Fibroblast of the conjunctiva (primary cell): ENCODE results near the gene MEG3.

Source experiments
- DNase-seq: peaks from one replicate; pipeline ENCODE4 v3.0.0-alpha.2; 2010; ENCODE audit warnings: low read depth

The MEG3 gene

DNA sequence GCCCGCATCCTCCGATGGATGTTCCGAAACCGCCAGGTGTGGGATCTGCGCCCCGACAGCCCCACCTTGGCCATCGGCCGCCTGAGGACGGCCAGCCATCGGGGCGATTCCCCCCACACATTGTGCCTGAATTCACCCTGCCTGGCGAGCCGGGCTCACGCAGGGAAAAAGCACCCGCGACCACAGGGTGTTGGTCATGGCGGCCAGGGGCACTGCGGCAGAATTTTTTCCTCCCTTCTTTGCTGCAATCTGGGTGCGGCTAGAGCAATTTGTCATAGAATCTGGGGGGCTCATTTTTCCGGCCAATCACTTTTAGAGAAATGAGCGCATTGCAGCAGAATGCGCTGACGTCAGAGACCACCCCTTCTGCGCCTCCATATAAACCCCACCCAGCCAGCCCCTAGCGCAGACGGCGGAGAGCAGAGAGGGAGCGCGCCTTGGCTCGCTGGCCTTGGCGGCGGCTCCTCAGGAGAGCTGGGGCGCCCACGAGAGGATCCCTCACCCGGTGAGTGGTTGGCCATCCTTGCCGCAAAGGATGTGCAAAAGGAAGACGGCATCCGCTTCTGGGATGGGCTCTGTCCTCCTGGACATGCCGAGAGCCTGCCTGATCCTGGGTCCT is at the start of gene MEG3:
Gene MEG3, plus strand, starts transcription at position 406 of the 619 bp plus-strand sequence.
- peak; percentile 84 for DNase-seq

DNA sequence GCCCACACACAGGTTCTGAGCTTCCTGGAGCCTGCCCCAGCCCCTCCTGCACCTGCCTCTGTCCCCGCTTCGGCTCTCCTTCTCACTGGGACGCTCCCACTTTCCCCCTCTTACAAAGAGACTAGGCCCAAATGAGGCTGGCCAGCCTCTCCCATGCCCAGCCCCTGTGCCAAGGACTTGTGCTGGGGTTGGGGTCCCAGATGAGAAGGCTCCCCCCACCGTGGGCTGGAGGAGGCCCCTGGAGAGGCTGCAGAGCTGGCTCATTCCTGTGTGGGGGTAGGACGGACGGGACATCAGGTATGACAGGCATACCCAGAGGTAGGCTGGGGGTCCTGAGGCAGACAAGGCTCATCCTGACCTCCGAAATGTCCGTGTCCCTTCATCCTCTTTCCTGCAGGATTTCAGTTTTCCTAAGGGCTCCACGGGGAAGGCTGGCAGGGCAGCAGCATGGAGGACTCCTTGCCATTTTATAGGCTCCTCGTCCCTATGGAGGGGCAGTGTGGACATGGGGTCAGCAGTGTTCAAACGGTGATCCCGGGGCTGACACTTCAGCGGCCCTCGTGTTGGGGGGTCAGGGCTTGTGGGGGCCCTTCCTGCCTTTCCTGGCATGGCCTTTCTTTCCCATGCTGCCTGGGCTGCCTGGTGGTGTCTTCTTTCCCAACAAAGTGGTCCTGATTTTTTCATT is 49.1 kb upstream of the MEG3 start:
- DNase-seq: no peak

DNA sequence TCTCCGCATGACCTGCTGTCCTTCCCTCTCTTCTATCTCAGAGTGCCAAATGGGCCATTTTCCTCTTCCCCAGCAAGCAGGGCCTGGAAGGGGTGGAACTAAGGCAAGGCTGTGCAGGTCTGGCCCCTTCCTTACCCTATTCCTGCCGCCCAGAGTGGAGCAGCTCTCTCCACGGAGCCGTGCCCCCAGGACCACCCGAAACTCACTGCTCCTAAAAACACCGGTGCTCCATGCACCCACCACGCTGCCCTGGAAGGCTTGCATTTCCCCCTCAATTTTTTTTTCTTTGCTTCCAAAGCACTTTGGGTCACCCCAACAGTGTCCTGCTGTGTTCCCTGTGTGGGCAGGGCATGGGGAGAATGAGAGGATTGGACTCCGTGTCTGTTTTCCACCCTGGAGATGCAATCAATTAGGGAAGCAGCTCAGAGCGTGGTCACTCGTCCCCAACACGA is 48.5 kb upstream of the MEG3 start:
- DNase-seq: no peak

DNA sequence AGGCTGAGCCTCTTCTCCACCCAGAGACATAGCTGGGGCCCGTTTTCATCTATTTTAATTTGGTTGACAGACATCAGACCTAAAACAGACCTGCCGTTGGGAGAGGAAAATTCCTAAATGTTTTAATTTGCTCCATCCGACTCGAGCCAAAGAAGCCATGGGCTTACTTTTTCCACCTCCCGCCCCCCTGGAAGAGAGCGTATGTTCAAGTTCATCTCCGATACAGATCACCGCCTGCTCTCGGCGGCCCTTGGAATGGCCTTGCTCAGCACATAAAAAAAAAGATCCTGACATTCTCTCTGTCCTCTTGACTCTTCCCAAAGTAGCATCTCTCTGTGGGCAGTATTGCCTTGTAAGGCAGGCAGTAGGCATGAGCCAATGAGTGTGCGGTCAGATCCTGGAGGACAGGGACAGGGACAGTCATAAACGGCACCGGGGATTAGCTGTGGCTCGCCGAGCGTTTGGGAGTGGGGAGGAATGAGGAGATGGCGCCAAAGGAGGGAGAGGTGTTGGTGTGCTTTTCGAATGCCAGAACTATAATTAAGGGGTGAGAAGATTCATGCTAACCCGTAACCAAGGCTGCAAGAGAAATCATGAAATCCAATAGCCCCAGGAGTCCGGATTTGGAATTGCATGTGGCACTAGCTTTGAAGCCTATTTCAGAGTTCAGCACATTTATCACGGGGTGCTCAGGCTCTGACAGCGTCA is 47.9 kb upstream of the MEG3 start:
- no peak for DNase-seq

DNA sequence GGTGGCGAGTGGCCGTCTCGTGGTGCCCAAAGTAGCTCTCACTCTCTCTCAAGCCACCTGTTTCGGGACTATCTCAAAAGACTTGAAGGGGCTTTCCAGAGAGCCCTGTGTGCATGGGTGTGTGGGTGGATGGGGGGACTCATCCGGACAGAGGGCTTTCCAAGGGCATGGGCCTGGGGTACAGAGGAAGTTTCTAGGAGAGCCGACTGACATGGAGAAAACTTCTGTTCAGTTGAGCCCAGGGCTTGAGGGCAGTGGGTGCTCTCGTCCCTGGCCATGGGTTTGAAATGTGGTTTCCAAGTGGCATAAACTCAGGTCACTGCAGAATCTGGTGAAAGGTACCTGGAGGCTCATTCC is 47.4 kb upstream of the MEG3 start:
- no peak for DNase-seq

DNA sequence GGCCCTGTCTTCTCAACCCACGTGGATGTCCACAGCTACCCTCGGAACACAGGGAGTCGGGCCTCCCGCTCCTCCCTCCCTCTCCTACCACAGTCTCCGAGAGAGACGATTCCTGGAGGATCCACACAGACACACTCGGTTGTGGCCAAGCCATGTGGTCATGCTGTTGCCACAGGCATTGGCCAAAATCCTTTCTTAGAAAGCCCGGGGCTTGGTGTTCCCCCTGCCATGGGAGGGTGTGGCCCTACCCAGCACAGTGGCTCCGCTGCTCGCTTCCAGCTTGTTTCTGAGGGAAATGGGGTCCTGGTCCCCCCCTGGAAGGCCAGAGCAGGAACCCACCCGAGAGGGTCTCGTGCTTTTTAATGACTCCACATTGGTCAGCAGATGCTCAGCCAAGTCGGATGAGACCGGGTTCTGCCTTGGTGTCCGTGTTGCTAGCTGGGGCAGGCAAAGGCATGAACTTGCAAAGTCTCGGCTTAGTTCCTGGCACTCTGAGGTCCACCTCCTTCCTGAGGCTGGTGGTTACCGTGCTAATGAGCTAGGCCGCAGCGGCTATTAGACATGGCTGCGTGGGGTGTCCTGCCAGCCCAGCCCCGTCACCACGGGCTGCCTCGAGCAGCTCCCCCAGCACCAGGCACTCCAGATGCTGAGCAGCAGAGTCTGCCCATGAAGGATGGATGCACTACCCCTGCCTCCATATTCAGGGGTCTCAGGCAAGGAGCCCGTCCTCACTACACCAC is 46.8 kb upstream of the MEG3 start:
- no peak for DNase-seq

DNA sequence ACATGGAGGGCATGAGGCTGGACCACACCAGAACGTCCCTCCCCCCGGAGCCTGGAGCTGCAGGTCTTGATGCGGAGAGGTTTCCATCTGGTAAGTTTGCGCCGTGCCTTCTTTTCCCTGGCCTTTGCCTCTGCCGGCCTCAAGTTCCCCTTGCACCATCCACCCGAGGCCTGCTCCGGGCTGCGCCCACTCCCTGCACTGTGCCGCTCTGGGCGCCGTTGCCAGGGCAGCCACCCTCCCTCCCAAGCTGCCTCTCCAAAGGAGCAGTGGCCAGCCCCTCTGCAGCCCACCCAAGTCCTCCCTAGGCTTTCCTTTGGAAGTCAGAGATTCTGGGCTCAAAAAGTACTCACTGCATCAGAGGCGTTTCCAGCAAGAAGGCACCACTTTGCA is 46.2 kb upstream of the MEG3 start:
- DNase-seq: no peak

DNA sequence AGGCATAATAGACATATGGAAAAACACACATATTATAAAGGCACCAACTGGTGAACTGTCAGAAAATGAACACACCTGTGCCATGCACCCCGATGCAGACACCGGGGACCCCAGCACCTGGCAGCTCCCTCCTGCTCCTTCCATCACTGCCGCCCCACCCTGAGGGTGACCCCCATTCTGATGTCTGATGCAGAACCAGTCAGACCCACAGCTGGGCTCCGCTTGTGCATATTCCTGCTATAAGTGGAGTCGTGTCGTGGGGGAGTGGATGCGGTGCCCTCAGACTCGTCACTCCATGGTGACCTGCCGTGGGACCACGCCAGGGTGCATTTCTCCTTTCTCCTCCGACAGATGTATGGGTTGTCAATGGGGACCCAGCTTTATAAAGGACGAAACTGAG is 45.7 kb upstream of the MEG3 start:
- no peak for DNase-seq

DNA sequence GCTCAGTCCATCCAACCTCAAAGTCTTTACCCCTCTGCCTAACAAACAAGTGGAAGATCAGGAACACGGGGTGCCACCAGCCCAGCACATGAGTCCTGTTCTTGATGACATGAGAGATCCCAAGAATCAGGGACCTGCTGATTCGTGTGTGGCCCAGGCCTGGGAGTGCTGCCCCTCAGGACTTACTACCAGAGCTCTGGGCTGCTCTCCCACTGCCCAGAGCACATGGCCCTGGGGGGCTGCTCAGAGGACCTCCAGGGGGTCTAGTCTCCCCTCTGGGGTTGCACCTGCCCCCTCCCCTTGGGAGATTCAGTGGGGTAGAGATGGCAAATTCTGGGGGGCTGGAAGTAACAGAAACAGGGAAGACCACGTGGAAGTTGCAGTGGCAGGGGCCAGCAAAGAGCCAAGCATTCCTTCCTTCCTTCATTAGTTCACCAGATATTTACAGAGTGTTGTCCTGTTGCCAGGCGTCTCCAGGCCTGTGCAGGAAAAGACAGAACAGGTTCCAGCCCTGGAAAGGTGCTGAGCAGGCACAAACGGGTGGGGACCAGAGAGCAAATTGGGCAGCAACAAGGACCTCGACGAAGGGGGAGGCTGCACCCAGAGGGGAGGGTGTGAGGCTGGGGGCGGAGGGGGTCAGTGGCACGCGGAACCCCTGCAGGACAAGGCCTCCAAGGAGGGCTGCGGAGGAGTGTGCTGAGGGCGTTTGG is 45.1 kb upstream of the MEG3 start:
- DNase-seq: no peak

DNA sequence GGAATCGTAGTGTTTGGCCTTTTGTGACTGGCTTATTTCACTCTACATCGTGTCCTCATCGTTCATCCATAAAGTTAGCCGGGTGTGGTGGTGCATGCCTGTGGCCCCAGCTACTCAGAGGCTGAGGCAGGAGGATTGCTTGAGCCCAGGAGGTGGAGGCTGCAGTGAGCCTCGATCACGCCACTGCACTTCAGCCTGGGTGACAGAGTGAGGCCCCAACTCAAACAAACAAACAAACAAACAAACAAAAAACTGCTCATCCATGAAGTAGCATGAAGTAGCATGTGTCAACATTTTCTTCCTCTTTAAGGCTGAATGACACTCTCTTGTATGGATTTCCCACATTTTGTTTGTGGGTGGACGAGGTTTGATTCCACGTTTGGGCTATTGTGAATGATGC is 44.0 kb upstream of the MEG3 start:
- no peak for DNase-seq

DNA sequence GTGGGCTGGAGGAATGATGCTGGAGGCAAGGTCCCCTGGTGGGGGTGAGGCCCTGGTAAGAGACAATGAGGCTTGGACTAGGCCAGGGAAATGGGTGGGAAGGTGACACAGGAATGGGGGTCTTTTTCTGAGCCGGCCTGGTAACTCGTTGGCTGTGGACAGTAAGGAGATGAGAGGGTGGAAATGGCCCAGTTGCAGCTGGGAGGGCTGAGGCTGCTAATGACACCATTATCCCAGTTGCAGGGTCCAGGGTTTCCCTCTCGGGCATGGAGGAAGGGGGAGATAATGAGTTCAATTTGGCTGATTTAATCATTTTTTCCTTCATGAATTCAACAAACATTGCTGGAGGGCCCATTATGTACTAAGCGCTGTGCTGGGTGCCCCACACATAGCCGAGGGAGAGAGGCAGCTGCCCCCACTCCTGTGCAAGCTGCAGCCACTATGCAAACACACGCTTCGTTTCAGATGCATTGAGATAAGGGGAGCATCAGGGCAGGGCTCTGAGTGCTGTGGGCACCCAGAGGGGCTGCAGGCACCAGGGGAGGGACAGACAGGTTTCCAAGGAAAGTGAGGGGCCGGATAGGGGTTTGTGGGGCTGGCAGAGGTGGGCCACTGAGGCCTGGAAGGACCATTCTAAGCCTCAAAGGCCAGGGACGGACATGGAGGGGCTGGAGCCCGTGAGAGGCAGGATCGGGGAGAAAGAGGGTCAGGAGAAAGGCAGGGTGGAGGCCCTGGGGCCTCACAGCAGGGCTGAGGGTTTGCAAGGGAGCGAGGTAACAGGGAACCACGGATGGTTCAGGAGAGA is 43.2 kb upstream of the MEG3 start:
- DNase-seq: no peak

DNA sequence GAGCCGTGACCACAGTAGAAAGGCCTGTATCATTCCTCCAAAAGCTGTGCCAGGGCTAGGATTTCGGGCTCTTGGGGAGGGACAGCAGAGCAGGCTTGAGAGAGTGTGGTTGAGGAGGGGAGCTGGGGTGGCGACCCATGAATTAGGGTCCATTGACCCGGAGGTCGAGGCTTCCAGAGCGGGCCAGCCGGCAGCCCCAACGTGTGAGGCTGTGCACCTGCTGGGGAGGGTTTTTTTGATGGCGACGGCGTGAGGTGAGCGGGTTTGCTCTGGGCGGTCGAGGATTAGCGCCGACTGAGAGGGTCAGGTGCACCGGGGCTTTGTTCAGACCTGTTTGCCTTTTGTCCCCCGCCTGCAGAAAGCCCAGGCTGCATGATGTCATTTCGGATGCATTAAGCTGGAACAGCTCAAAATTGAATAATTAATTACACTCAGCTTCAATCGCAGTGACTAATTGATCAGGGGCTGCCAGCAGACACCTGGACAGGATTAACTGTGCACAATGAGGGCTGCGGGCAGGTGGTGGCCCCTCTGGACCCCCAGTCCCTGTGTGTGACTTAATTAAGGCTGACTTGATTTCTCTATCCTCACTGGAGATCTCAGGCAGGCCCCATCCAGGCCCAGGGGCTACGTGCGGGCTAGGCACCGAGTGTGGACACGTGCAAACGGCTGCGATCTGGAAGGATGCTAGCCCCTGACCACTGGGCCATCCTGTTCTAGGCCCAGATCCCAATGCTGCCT is 42.1 kb upstream of the MEG3 start:
- no peak for DNase-seq

DNA sequence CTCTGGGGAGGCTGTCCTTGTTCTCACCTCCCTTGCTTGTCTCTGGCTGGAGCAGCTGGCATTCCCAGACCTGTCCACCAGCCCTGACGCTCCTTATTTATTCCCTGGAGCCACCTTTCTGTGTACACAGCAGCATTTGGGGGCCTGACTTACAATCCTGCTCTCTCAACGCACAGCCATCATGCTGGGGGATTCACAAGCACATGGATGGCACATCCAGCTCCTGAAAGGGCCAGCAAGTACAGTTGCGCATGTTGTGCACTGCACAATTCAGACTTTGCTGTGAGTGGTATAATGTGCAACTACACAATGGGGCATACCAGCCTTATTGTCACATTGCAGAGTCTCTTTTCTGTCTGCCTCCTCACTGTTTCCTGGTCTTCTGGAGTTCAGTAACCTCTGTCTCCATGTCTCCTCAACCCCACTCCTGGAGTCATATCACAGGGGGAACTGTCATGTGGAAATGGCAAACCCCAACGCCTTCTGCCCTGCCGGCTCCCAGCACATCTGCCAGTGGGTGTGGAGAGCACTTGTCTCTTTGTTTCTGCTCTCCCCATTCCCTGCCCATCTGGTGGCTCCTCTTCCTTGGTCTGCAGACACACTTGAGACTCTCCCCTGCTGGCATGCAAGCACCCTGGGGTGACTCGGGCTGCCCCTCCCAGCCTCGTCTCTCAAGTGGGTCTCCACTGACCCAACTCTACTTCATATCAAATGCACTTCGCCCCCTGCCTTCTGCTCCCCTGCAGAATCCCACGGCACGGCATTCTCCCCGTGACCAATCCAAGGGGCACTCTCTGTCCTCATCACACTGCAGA is 41.2 kb upstream of the MEG3 start:
- DNase-seq: no peak

DNA sequence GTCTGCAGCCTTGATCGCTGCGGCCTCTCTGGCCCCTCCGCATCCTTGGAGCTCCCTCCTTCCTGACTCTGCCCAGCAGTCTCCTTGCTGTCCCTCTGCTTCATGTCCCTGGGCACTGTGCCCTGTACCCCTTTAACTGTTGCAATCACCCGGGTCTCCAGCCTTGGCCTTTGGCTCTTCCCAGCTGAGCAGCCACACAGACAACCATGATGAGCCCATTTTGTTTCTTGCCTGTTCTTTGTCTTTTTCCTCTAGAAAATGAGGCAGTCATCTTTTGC is 40.6 kb upstream of the MEG3 start:
- DNase-seq: no peak

DNA sequence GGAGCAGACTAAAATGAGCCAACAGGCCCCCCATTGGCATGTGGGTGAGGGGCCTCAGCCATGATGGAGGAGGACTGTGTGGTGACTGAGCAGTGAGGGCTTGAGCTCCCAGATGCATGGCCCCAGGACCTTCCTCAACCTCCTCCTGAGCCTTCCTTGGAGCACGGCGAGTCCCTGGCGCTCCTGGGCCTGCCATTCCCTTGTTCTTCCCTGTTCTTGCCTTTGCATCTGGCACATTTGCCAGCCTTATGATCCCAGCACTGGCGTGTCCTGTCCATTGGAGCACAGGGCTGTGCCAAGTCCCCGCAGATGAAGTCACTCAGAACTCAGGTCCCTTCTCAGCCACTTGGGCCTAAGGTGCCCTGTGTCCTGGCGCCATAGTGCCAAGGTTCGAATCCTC is 40.3 kb upstream of the MEG3 start:
- no peak for DNase-seq

DNA sequence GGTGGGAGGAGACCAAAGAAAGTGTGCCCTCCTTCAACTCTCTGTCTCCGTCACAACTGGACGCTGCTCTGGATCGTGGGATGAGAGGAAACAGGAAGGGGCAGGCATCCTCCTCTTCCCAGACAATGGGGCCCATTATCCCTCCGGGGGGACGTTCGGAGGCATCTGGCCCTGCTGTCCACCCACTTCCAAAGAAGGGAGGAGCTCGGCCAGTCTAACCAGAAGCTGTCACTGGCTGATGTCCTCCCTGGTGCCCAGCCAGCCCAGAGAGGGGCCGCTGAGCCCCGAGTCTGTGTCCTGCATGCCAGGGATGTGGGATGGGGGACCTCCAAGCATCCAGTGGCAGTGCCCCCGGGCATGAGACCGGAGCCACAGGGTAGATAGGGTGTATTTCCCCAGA is 39.8 kb upstream of the MEG3 start:
- DNase-seq: no peak

DNA sequence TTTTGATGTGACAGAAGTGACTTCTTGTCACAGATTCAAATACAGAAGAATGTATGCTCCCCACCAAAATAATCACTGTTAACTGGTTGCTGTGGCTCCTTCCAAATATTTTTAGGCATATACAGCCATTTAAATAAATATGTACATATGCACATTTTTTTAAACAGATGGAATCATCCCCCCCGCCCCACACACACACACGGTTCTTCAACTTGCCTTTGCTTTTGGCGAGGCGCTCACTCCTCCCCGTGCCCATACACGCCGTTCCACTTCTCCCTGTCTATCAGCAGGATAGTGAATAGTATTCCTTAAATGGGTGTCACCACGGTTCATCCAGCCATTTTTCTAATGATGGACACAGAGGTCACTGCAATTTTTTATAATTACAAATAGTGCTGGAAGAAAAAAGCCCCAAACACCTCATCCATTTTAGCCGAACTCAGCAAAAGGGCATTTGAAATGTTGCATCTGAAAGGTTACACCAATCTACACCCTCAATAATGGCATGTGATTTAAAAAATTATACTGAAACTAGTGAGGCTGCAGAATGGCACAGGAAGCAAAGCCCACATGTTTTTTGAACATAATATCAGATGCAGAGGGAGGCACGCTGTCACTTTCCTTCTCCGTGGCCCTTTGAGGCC is 39.2 kb upstream of the MEG3 start:
- no peak for DNase-seq

DNA sequence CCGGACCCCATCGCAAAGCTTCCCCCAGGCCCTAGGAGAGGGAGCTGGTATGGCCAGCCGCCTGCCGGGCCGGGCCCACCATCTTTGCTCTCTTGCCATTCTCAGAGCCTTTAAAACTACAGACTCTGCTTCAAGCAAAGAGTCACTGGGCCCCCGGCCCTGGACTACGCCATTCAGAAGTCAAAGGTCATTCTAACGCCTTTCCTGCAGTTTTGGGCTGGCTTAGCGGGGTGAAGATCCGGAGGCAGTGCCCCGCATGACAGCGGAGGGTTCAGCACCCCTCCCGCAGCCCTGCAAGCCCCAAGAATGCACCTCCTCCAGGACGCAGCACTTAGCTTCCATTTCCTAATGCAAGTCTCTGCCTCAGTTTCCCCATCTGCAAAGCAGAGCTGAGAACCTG is 38.3 kb upstream of the MEG3 start:
- no peak for DNase-seq

DNA sequence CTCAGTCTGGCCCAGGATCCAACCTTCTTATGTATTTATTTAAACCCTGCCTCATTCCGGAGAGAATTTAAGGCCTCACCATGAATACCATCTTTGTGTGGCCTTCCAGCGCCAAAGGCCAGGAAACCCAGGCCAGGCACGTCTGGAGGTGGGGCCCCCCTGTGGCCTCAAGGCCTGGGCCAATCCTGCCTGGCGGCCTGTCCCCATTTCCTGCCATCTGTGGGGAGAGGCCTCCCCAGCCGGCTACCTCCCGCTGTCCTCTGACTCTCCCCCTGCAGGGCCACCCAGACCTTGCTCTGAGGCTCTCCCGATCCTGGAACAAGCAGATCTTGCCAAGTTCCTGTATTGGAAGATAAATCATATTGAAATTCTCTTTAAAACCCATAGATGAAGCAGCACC is 37.4 kb upstream of the MEG3 start:
- no peak for DNase-seq

DNA sequence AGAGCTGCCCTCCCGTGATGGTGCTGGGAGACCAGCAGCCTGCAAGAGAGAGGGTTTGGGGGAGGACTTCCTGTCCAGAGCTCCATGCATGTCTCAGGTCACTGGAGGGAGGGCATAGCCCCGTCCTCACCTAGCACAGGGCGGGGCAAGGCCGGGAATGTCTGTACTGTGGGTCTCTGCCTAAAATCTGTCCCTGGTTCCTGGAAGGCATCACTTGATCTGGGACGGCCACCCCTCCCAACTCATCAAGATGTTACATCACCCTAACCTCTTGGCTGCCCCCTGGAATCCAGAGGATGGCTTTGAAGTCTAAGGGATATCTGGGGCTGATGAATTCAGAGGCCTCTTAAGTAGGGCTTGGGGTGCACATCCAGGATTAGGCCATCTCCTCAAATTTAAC is 37.0 kb upstream of the MEG3 start:
- no peak for DNase-seq
